Effector memory CD4-positive, alpha-beta T cell (primary cell): ENCODE measurements around the gene IZUMO4.
A peak's percentile ranks its signal among the peaks of the same experiment; 100 is the strongest.

Source experiments
- DNase-seq, 3 donors: peaks; one replicate each; pipeline ENCODE4 v3.0.0-alpha.2; 2020
- H3K27ac ChIP-seq: 2 replicates; pipeline ENCODE4 v1.7.0; 2013; ENCODE audit warnings: mild to moderate bottlenecking, low read length, moderate library complexity; ENCODE audit not compliant: insufficient read depth, poor library complexity, severe bottlenecking
- H3K27me3 ChIP-seq: replicated peaks from 2 replicates; pipeline ENCODE4 v1.7.0; 2013; ENCODE audit warnings: mild to moderate bottlenecking, low read length; ENCODE audit not compliant: insufficient read depth, control insufficient read depth, poor library complexity, severe bottlenecking
- H3K36me3 ChIP-seq: 2 replicates; pipeline ENCODE4 v1.7.0; 2013; ENCODE audit warnings: mild to moderate bottlenecking, low read length, moderate library complexity; ENCODE audit not compliant: control insufficient read depth, insufficient read depth
- H3K4me1 ChIP-seq: 2 replicates; pipeline ENCODE4 v1.7.0; 2013; ENCODE audit warnings: low read length, mild to moderate bottlenecking; ENCODE audit not compliant: control insufficient read depth, insufficient read depth, poor library complexity, severe bottlenecking
- H3K4me3 ChIP-seq: 2 replicates; pipeline ENCODE4 v1.7.0; 2013; ENCODE audit warnings: low read length, low read depth, mild to moderate bottlenecking; ENCODE audit not compliant: insufficient read depth, poor library complexity, severe bottlenecking
- H3K9me3 ChIP-seq: 2 replicates; pipeline ENCODE4 v1.7.0; 2013; ENCODE audit warnings: mild to moderate bottlenecking, low read length, moderate library complexity; ENCODE audit not compliant: control insufficient read depth

Gene IZUMO4

GRCh38 chr19:2060884-2061494, 35.7 kb upstream of the IZUMO4 start:
- Histone ChIP-seq H3K27ac (peak overlapping the region; percentile 96), H3K36me3 (no peaks in the 10 kb centered on the region), H3K9me3 (no peaks in the 10 kb centered on the region), H3K4me1 (peaks cover 57% of the 10 kb centered on the region), H3K27me3 (no peaks in the 10 kb centered on the region), H3K4me3 (peak overlapping the region; percentile 54)
- no peak for DNase-seq

GRCh38 chr19:2061495-2062388, 35.0 kb upstream of the IZUMO4 start:
- Histone ChIP-seq H3K27me3 (no peaks in the 10 kb centered on the region), H3K4me3 (peak overlapping the region; percentile 63), H3K27ac (peak overlapping the region; percentile 96), H3K4me1 (peaks cover 50% of the 10 kb centered on the region), H3K9me3 (no peaks in the 10 kb centered on the region), H3K36me3 (no peaks in the 10 kb centered on the region)
- DNase-seq: peak; percentile 98 to 99 (median 99)

- Histone ChIP-seq H3K4me3 (peak overlapping the region; percentile 63), H3K27ac (peak overlapping the region; percentile 96), H3K36me3 (no peaks in the 10 kb centered on the region), H3K9me3 (no peaks in the 10 kb centered on the region), H3K4me1 (peaks cover 44% of the 10 kb centered on the region), H3K27me3 (no peaks in the 10 kb centered on the region)
- DNase-seq: no peak
Observed at GRCh38 chr19:2062389-2062729, 34.4 kb upstream of the IZUMO4 start.

- Histone ChIP-seq H3K36me3 (no peaks in the 10 kb centered on the region), H3K27ac (no peak overlapping the region), H3K9me3 (no peaks in the 10 kb centered on the region), H3K4me1 (peaks cover 40% of the 10 kb centered on the region), H3K4me3 (no peak overlapping the region), H3K27me3 (no peaks in the 10 kb centered on the region)
- no peak for DNase-seq
Observed at GRCh38 chr19:2062770-2063169, 33.9 kb upstream of the IZUMO4 start.

GRCh38 chr19:2063824-2064223, 32.9 kb upstream of the IZUMO4 start:
- H3K9me3 ChIP-seq: no peaks in the 10 kb centered on the region
- H3K27ac ChIP-seq: no peak overlapping the region
- no peaks in the 10 kb centered on the region for H3K27me3 ChIP-seq
- no peaks in the 10 kb centered on the region for H3K36me3 ChIP-seq
- peaks cover 30% of the 10 kb centered on the region for H3K4me1 ChIP-seq
- no peak overlapping the region for H3K4me3 ChIP-seq
- no peak for DNase-seq

GRCh38 chr19:2064395-2064787, 32.3 kb upstream of the IZUMO4 start:
- Histone ChIP-seq H3K4me1 (peaks cover 24% of the 10 kb centered on the region), H3K27me3 (no peaks in the 10 kb centered on the region), H3K4me3 (no peak overlapping the region), H3K27ac (no peak overlapping the region), H3K36me3 (no peaks in the 10 kb centered on the region), H3K9me3 (no peaks in the 10 kb centered on the region)
- no peak for DNase-seq

GRCh38 chr19:2064788-2065524, 31.8 kb upstream of the IZUMO4 start:
- Histone ChIP-seq H3K36me3 (no peaks in the 10 kb centered on the region), H3K27ac (no peak overlapping the region), H3K4me3 (no peak overlapping the region), H3K4me1 (peaks cover 19% of the 10 kb centered on the region), H3K27me3 (no peaks in the 10 kb centered on the region), H3K9me3 (no peaks in the 10 kb centered on the region)
- DNase-seq: no peak

GRCh38 chr19:2070436-2070827, 26.3 kb upstream of the IZUMO4 start:
- Histone ChIP-seq H3K4me1 (no peaks in the 10 kb centered on the region), H3K27ac (peak overlapping the region; percentile 3), H3K9me3 (no peaks in the 10 kb centered on the region), H3K27me3 (no peaks in the 10 kb centered on the region), H3K4me3 (no peak overlapping the region), H3K36me3 (peaks cover 38% of the 10 kb centered on the region)
- no peak for DNase-seq

- Histone ChIP-seq H3K36me3 (peaks cover 45% of the 10 kb centered on the region), H3K4me1 (no peaks in the 10 kb centered on the region), H3K27me3 (no peaks in the 10 kb centered on the region), H3K9me3 (no peaks in the 10 kb centered on the region), H3K27ac (no peak overlapping the region), H3K4me3 (no peak overlapping the region)
- DNase-seq: no peak
Observed at GRCh38 chr19:2070986-2071673, 25.6 kb upstream of the IZUMO4 start.
